WTC11 (cell line): Measurements from ENCODE around the gene SCGB1D2. TPM values are rescaled to one million over a fixed set of nuclear protein-coding genes. Genes with fewer than 3 reads are reported as not detected.

Experiments
- ATAC-seq: fragments of 200-7000 bp; cut with Tn5 transposase; 2 replicates; pipeline ENCODE4 v1.10.0; 2021; ENCODE audit warnings: mild to moderate bottlenecking, moderate library complexity
- CTCF ChIA-PET: fragments of 300-600 bp; sonication (Branson Sonifier 250); formaldehyde crosslinking; loops from one replicate; lab custom pipeline; 2021; ENCODE audit warnings: antibody characterized with exemption; lab: Charles Lee
- POLR2A ChIA-PET: fragments of 350-600 bp; sonication (Branson Sonifier 250); formaldehyde crosslinking; loops from one replicate; lab custom pipeline; 2021; ENCODE audit warnings: antibody characterized with exemption; lab: Charles Lee
- DNase-seq: peaks from one replicate; pipeline ENCODE4 v3.0.0; 2021; ENCODE audit warnings: low spot score
- H3K27ac Mint-ChIP-seq: 2 replicates; pipeline ENCODE4 v1.8.0; 2021; ENCODE audit warnings: mixed read lengths
- H3K27me3 Mint-ChIP-seq: 2 replicates; pipeline ENCODE4 v1.8.0; 2021; ENCODE audit warnings: low read depth, mild to moderate bottlenecking, moderate library complexity, mixed read lengths
- H3K36me3 Mint-ChIP-seq: 2 replicates; pipeline ENCODE4 v1.8.0; 2021; ENCODE audit warnings: mixed read lengths
- H3K4me1 Mint-ChIP-seq: 2 replicates; pipeline ENCODE4 v1.8.0; 2022; ENCODE audit warnings: mixed read lengths
- H3K4me3 Mint-ChIP-seq: 2 replicates; pipeline ENCODE4 v1.8.0; 2021; ENCODE audit warnings: mild to moderate bottlenecking, moderate library complexity, mixed read lengths
- H3K9me3 Mint-ChIP-seq: 2 replicates; pipeline ENCODE4 v1.8.0; 2021; ENCODE audit warnings: mixed read lengths
- ARID4B ChIP-seq: sonication (generic); formaldehyde crosslinking; IDR thresholded peaks from 2 replicates; pipeline ENCODE4 v1.8.0; 2023; ENCODE audit warnings: missing genetic modification reagents, mild to moderate bottlenecking, borderline replicate concordance
- CTCF ChIP-seq: fragments of 200-600 bp; IDR thresholded peaks from 2 replicates; pipeline ENCODE4 v1.8.0; 2022; ENCODE audit warnings: antibody characterized with exemption
- ESRRA ChIP-seq: sonication (generic); formaldehyde crosslinking; IDR thresholded peaks from 2 replicates; pipeline ENCODE4 v1.8.1; 2022; ENCODE audit warnings: mild to moderate bottlenecking, missing genetic modification reagents, borderline replicate concordance
- FOXK1 ChIP-seq: sonication (generic); formaldehyde crosslinking; IDR thresholded peaks from 2 replicates; pipeline ENCODE4 v1.8.0; 2022; ENCODE audit warnings: mild to moderate bottlenecking, moderate library complexity, missing genetic modification reagents
- FOXP1 ChIP-seq: sonication (generic); formaldehyde crosslinking; IDR thresholded peaks from 2 replicates; pipeline ENCODE4 v1.8.0; 2022; ENCODE audit warnings: missing genetic modification reagents, mild to moderate bottlenecking, moderate library complexity, borderline replicate concordance
- GABPB1 ChIP-seq: sonication (generic); formaldehyde crosslinking; IDR thresholded peaks from 2 replicates; pipeline ENCODE4 v1.8.1; 2023; ENCODE audit warnings: mild to moderate bottlenecking, missing genetic modification reagents
- HMGA2 ChIP-seq: fragments of 250-450 bp; sonication (Bioruptor Pico); IDR thresholded peaks from 2 replicates; pipeline ENCODE4 v1.4.0; 2021; ENCODE audit warnings: mild to moderate bottlenecking, moderate library complexity
- IRF2 ChIP-seq: sonication (generic); formaldehyde crosslinking; IDR thresholded peaks from 2 replicates; pipeline ENCODE4 v1.8.0; 2022; ENCODE audit warnings: low read depth, missing genetic modification reagents, borderline replicate concordance
- JUN ChIP-seq: sonication (generic); formaldehyde crosslinking; IDR thresholded peaks from 2 replicates; pipeline ENCODE4 v1.8.0; 2023; ENCODE audit warnings: mild to moderate bottlenecking, missing genetic modification reagents
- MLX ChIP-seq: sonication (generic); formaldehyde crosslinking; IDR thresholded peaks from 2 replicates; pipeline ENCODE4 v1.8.1; 2023; ENCODE audit warnings: mild to moderate bottlenecking, missing genetic modification reagents, moderate library complexity
- NR1H2 ChIP-seq: sonication (generic); formaldehyde crosslinking; IDR thresholded peaks from 2 replicates; pipeline ENCODE4 v1.9.0; 2021; ENCODE audit warnings: mild to moderate bottlenecking, moderate library complexity, missing genetic modification reagents
- NR2C2 ChIP-seq: sonication (generic); formaldehyde crosslinking; IDR thresholded peaks from 2 replicates; pipeline ENCODE4 v1.8.0; 2022; ENCODE audit warnings: mild to moderate bottlenecking, missing genetic modification reagents
- PRRX2 ChIP-seq: fragments of 250-450 bp; sonication (Bioruptor Pico); IDR thresholded peaks from 2 replicates; pipeline ENCODE4 v1.8.0; 2021; ENCODE audit warnings: mild to moderate bottlenecking
- RORB ChIP-seq: fragments of 250-450 bp; sonication (Bioruptor Pico); IDR thresholded peaks from 2 replicates; pipeline ENCODE4 v1.9.0; 2021; ENCODE audit warnings: mild to moderate bottlenecking
- SMAD4 ChIP-seq: sonication (generic); formaldehyde crosslinking; IDR thresholded peaks from 2 replicates; pipeline ENCODE4 v1.8.0; 2022; ENCODE audit warnings: mild to moderate bottlenecking, missing genetic modification reagents
- SOX15 ChIP-seq: fragments of 250-450 bp; sonication (Bioruptor Pico); IDR thresholded peaks from 2 replicates; pipeline ENCODE4 v1.9.0; 2021; ENCODE audit warnings: mild to moderate bottlenecking
- TEAD4 ChIP-seq: sonication (generic); formaldehyde crosslinking; IDR thresholded peaks from 2 replicates; pipeline ENCODE4 v1.8.0; 2022; ENCODE audit warnings: mild to moderate bottlenecking, missing genetic modification reagents
- ZBTB43 ChIP-seq: sonication (generic); formaldehyde crosslinking; IDR thresholded peaks from 2 replicates; pipeline ENCODE4 v1.8.1; 2023; ENCODE audit warnings: mild to moderate bottlenecking, missing genetic modification reagents
- ZMAT4 ChIP-seq: fragments of 250-450 bp; sonication (Bioruptor Pico); IDR thresholded peaks from 2 replicates; pipeline ENCODE4 v1.9.0; 2021; ENCODE audit warnings: mild to moderate bottlenecking
- ZNF219 ChIP-seq: sonication (generic); formaldehyde crosslinking; IDR thresholded peaks from 2 replicates; pipeline ENCODE4 v1.8.0; 2023; ENCODE audit warnings: missing genetic modification reagents, mild to moderate bottlenecking, borderline replicate concordance
- ZNF263 ChIP-seq: sonication (generic); formaldehyde crosslinking; IDR thresholded peaks from 2 replicates; pipeline ENCODE4 v1.8.1; 2022; ENCODE audit warnings: low read depth, mild to moderate bottlenecking, moderate library complexity, missing genetic modification reagents
- ZNF532 ChIP-seq: fragments of 250-450 bp; sonication (Bioruptor Pico); IDR thresholded peaks from 2 replicates; pipeline ENCODE4 v1.9.0; 2021; ENCODE audit warnings: mild to moderate bottlenecking, borderline replicate concordance
- ZNF671 ChIP-seq: fragments of 250-450 bp; sonication (Bioruptor Pico); IDR thresholded peaks from 2 replicates; pipeline ENCODE4 v1.8.0; 2021; ENCODE audit warnings: mild to moderate bottlenecking
- total RNA-seq: library from RNA; stranded (reverse); gene quantifications from 3 replicates; pipeline ENCODE4 v1.2.3, GENCODE V29; 2021

The SCGB1D2 gene
- total RNA-seq, 1 experiment from 2014 or later: not detected

- TF ChIP-seq ZMAT4 (CRISPR knock-in tag): no peak
These were observed 31.2 kb downstream of the SCGB1D2 start (continued) for GRCh38 chr11:62273284-62273683.

- Mint-ChIP-seq H3K27me3 (peaks cover 2% of the 10 kb centered on the region; the same call in 1 of the 2 replicates), H3K4me3 (no peak overlapping the region), H3K4me1 (no peaks in the 10 kb centered on the region), H3K27ac (no peak overlapping the region), H3K36me3 (peaks cover 6% of the 10 kb centered on the region; the same call in 1 of the 2 replicates), H3K9me3 (peaks cover 20% of the 10 kb centered on the region)
- DNase-seq (no peak), ATAC-seq (0 out of 2 replicates have a peak, but pooled peaks have one; percentile 36)
- CTCF ChIA-PET: no interaction called here
- POLR2A ChIA-PET: no interaction called here
- TF ChIP-seq ESRRA (no peak), GABPB1 (CRISPR knock-in tag) (peak; percentile 91), RORB (no peak), ZNF532 (no peak), HMGA2 (CRISPR knock-in tag) (no peak), ZNF263 (CRISPR knock-in tag) (no peak), SOX15 (CRISPR knock-in tag) (no peak), ARID4B (CRISPR knock-in tag) (no peak)
These were observed 31.8 kb downstream of the SCGB1D2 start for GRCh38 chr11:62273789-62274275.

- Mint-ChIP-seq H3K4me1 (0 out of 2 replicates have a peak, but pooled peaks cover 3% of the 10 kb centered on the region), H3K36me3 (peaks cover 23% of the 10 kb centered on the region), H3K27me3 (peaks cover 4% of the 10 kb centered on the region; the same call in 1 of the 2 replicates), H3K9me3 (peaks cover 43% of the 10 kb centered on the region), H3K4me3 (no peak overlapping the region), H3K27ac (no peak overlapping the region)
- POLR2A ChIA-PET: no interaction called here
- ATAC-seq (no peak), DNase-seq (no peak)
- CTCF ChIA-PET: no interaction called here
- TF ChIP-seq NR1H2 (CRISPR knock-in tag): no peak
- no peak for TF ChIP-seq JUN (CRISPR knock-in tag)
- no peak for TF ChIP-seq ZNF219 (CRISPR knock-in tag)
- TF ChIP-seq FOXK1 (CRISPR knock-in tag): no peak
- TF ChIP-seq CTCF: no peak
- TF ChIP-seq TEAD4 (CRISPR knock-in tag): no peak
- no peak for TF ChIP-seq NR2C2 (CRISPR knock-in tag)
- TF ChIP-seq SMAD4 (CRISPR knock-in tag): no peak
- TF ChIP-seq ZNF671 (CRISPR knock-in tag): no peak
- TF ChIP-seq ZBTB43 (CRISPR knock-in tag): no peak
- no peak for TF ChIP-seq PRRX2 (CRISPR knock-in tag)
- no peak for TF ChIP-seq FOXP1 (CRISPR knock-in tag)
- TF ChIP-seq MLX (CRISPR knock-in tag): no peak
- no peak for TF ChIP-seq IRF2 (CRISPR knock-in tag)
These were observed 38.4 kb downstream of the SCGB1D2 start for GRCh38 chr11:62280452-62280851.
